ENCODE measurements around the gene SMIM12.

DNA sequence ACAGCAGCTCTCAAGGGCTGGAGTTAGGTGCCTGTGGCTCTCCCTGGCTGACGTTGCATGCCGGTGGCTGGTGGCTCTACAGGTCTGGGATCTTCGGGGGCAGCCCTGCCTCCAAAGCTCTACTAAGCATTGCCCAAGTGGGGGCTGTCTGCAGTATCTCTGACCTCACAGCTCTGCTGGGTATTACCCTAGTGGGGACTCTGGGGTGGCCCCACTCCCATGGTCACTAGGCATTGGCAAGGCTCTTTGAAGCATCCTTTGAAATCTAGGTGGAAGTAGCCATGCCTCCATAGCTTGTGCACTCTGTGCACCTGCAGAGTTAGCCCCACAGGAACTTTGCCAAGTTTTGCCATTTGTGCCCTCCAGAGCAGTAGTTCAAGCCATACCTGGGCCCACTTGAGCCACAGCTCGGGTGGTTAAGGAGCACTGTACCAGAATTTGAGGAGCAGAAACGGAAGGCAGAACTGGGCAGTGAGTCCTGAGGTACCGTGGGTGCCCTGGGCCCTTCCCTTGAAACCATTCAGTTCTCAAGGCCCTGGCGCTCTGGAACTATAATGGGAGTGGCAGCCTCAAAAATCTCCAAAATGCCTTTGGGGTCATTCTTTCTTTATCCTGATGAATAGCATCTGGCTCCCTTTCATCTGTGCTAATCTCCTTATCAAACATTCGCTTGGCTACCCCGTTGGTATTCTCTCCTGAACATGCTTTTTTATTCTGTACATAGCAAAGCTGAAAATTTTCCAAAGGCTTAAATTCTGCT, 51.3 kb downstream of the SMIM12 start:
- TF ChIP-seq, protein P1, sequence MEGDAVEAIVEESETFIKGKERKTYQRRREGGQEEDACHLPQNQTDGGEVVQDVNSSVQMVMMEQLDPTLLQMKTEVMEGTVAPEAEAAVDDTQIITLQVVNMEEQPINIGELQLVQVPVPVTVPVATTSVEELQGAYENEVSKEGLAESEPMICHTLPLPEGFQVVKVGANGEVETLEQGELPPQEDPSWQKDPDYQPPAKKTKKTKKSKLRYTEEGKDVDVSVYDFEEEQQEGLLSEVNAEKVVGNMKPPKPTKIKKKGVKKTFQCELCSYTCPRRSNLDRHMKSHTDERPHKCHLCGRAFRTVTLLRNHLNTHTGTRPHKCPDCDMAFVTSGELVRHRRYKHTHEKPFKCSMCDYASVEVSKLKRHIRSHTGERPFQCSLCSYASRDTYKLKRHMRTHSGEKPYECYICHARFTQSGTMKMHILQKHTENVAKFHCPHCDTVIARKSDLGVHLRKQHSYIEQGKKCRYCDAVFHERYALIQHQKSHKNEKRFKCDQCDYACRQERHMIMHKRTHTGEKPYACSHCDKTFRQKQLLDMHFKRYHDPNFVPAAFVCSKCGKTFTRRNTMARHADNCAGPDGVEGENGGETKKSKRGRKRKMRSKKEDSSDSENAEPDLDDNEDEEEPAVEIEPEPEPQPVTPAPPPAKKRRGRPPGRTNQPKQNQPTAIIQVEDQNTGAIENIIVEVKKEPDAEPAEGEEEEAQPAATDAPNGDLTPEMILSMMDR (IDR thresholded peaks at IDR 0.05): no peak
- TF ChIP-seq POLR2A (IDR thresholded peaks at IDR 0.05): no peak
